Epithelial cell of prostate (primary cell): Measurements from ENCODE around the gene TOMM6.
"Not testable (repeated sequence)": the region's sequence is repeated elsewhere in the genome, so short reads cannot be mapped to it uniquely, and the experiment has no call there.

Experiments used
- DNase-seq: peaks from one replicate; pipeline ENCODE4 v3.0.0-alpha.2; 2011; ENCODE audit warnings: low read depth, low spot score
- H3K27ac ChIP-seq: fragments of 450-650 bp; 2 replicates; pipeline ENCODE4 v1.5.1; 2017; ENCODE audit warnings: mild to moderate bottlenecking

TOMM6 gene

GRCh38 chr6:41759905-41760579 is 27.5 kb upstream of the TOMM6 start:
- DNase-seq = no peak
- no peak overlapping the region for H3K27ac ChIP-seq

- H3K27ac ChIP-seq = no peak overlapping the region
- no peak for DNase-seq
Measured at GRCh38 chr6:41763470-41763869, 24.0 kb upstream of the TOMM6 start.

GRCh38 chr6:41766043-41766664 is 21.3 kb upstream of the TOMM6 start:
- not testable (repeated sequence) for DNase-seq, H3K27ac ChIP-seq

GRCh38 chr6:41767112-41767833 is 20.2 kb upstream of the TOMM6 start:
- no peak for DNase-seq
- no peak overlapping the region for H3K27ac ChIP-seq

DNA sequence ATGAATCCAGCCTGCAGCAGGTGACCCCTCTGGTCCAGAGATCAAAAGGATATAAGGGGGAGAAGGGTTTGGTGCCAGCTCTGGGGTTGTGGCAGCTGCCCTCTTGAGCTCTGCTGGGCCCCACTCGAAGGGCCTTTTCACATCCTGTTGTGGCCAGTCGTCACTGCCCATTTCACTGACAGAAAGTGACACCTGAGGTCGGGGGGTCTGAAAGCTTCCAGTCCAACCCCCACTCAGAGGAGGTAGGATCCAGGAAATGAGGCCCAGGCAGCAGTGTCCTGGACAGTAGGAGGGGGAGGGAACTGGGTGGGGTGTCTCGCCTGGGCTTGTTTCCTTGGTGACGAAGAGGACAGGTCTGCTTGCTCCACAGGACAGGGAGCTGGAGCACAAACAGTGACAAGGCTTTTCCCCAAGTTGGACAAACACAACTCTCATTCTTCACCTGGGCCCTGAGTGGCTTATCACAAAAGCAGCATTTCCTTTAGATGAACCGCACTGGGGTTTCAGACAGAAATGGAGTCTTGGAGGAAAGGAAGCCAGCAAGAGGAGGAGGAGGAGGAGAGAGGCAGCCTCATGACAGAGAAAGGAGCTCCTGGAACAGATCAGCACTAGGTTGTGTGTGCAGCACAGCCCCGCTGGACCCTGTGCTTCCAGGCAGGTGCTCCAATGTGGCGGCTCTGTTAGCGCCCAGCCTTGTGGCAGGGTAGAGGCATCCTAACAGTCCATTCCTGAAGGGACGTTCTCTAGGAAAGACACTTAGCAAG is 18.8 kb upstream of the TOMM6 start:
- H3K27ac ChIP-seq = peak overlapping the region; percentile 20
- DNase-seq = no peak

- peak overlapping the region; percentile 20 for H3K27ac ChIP-seq
- DNase-seq = no peak
Measured at GRCh38 chr6:41769376-41769775, 18.1 kb upstream of the TOMM6 start.

- no peak for DNase-seq
- H3K27ac ChIP-seq = no peak overlapping the region
Measured at GRCh38 chr6:41770381-41771057, 17.0 kb upstream of the TOMM6 start.

DNA sequence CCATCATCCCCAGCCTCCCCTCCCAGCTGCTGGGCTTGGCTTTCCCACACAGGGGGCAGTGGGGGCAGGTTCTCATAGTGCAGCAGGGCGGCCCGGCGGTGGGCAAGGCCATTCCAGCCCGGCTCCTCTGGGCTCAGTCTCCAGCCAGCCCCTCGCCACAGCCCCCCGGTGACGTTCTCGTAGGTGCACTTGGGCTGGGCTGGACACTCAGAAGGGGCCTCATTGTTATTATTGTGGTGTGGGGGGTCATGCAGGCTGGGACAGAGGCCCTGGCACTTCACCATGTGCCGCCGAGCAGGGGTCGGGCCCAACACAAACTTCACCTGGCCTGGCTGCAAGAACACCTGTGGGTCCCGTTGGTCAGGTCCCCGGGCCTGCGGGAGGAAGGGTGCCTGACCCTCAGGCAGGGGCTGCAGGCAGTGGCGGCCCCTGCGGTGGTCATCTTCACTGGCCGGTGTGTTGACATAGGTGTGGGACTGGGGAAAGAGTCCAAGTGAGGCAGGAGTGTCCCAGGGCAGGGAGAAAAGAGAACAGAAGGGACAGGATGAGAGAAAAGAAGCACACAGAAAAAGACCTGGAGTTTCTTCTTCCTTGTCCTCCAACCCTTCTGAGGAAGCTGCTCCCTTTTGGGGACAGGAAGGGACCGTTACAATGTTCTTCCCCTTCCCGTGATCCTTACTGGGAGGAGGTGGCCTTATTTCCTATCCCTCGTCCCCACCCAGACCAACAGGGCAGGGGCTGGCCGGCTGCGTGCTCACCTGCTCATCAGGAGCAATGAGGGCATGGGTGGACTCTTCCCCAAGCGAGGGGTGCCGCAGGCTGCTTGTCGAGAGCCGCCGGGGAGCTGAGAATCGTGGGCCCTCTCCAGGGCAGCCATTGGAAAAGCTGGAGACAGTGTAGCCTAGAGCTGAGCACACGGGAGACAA is 16.2 kb upstream of the TOMM6 start:
- no peak overlapping the region for H3K27ac ChIP-seq
- DNase-seq = no peak

DNA sequence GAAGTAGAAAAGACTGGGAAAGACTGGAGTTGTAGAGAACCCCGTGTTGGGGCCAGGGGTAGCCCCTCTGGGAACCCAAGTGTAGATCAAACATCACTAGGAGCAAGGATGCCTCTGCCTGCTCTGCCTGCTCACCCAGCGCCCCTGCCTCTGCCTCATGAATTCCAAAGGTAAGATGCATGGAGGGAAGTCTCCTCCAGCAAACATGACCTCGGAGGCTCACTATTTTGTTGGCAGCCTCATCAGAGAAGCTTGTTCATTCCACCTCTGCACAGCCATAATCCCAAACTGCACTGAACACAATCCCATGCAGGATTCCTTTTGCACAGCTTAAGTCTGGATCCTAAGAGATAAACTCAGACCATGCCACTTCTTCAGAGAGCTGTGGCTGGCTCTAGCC is 12.7 kb upstream of the TOMM6 start:
- no peak overlapping the region for H3K27ac ChIP-seq
- DNase-seq = no peak

GRCh38 chr6:41775293-41775882 is 12.1 kb upstream of the TOMM6 start:
- no peak for DNase-seq
- H3K27ac ChIP-seq = no peak overlapping the region

DNA sequence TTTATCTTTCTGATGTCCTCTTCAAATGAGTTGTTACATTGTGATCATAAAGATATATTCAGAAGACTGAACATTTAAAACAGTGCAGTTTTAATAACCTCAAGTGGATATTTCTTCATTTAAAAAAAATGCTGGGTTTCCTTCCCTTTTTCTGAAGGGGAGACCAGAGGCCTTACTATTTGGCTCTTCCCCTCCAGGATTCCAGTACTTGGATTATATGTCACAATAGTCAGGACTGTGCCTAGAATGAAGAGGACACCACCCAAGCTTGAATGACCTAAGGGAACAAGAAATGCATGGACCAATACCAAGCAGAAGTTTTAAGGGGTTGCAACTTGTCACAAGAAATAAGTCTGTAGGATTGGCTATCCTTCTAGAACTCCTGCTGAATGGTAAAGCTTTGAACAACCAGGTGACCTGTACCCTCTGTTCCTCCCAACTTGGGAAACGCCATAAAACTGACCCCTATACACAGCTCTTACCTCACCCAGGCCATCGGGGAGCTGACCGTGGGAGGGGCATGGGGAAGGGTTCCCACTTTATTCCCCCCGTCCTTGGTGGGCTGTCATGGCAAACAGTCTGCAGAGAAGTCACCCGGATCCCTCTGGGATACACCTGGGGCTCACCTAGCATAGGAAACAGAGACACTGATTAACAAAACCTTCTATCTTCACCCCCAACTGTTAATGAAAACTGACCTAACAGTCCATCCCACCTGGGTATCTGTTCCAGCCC is 9.8 kb upstream of the TOMM6 start:
- H3K27ac ChIP-seq = no peak overlapping the region
- no peak for DNase-seq

GRCh38 chr6:41778895-41779294 is 8.6 kb upstream of the TOMM6 start:
- no peak for DNase-seq

DNA sequence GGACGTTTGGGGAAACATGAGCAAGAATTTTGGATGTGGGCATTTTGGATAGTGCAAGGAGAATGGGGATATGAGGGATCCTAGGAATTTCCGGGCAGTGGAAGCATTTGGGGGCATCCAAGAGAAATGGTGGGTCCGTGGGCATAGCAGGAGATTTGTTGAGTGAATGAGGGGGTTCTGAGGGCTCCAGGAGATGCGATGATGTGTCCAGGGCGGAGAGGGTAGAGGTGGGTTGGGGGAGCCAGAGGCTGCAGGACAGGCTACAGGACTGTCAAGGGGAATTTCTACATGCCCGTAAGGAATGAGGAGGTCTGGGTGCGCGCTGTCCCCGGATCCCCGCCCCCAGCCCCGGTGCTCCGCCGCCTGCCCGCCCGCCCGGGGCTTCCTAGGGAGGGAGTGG is 8.2 kb upstream of the TOMM6 start:
- DNase-seq = no peak
- no peak overlapping the region for H3K27ac ChIP-seq

More at GRCh38 chr6:41778895-41779294, 8.6 kb upstream of the TOMM6 start:
- H3K27ac ChIP-seq = no peak overlapping the region

- no peak for DNase-seq
- H3K27ac ChIP-seq = peak within 1 kb of the TSS; percentile 31
Measured at GRCh38 chr6:41779788-41780550, 7.5 kb upstream of the TOMM6 start, which contains the start of gene FRS3. Gene FRS3, minus strand, starts transcription at chr6:41779900. Its CDS starts 2,913 bp downstream, at chr6:41776987.

DNA sequence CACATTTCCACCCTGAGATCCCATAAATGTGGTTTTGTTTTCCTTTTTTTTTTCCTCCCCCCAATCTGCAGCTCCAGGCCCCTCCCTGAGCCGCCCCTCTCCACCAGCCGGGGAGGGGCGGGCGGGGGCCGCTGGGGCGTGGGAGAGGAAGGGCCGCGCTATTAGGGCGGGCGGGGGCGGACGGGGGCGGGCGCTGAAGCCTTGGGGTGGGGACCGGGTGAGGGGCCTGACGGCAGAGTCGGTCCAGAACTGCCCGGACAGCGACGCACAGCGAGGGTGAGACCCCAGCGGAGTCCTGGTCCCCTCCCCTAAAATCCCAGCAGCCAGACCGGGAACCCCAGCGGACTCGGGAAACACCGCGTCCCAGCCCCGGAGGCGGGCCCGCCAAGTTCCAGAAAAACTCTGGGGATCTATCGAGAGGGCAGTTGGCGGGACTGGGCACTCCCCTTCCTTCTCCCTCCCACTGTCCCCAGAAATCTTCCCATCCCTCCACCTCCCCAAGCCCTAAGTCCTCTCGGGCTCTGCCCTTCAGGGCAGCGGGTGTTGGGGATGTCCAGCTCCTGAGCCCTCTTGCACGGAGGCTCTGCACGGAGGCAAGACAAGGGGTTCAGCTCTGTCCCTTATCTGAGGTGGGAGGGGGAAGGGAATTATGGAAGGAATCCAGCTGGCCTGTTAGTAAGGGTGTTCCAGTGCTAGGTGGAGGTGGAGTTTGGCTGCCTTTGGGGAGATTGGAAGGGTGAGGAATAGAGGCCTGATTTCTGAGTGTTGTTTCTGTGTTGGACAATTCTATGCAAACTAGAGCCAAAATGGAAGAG is 6.7 kb upstream of the TOMM6 start, which contains the start of gene PRICKLE4:
Gene PRICKLE4, plus strand, starts transcription at position 232 of the 815 bp plus-strand sequence. CDS start 2,692 bp downstream, outside the sequence.
- H3K27ac ChIP-seq = peak within 1 kb of the TSS; percentile 31
- DNase-seq = no peak

DNA sequence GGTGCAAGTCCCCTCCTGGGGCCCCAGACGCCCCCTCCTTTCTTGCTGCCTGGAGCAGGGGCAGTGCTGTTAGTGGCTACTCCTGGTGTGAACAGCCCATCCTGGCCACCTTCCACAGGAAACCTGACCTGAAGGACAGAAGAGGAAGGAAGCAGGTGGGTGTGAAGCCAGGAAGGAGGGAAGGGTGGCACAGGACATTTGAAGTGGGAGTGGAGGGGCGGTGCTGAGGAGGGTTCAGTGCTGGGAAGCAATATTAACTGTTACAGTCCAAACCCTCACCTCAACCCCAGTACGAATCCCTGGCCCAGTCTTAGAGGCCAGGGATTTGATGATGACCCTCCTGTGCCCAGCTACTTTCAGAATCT is 6.1 kb upstream of the TOMM6 start:
- no peak for DNase-seq
- H3K27ac ChIP-seq = peak overlapping the region; percentile 31
